HG03521 (cell line): ENCODE data around the gene MDGA2.

Source experiments
- ATAC-seq: cut with Tn5 transposase; IDR thresholded peaks from one replicate; pipeline ENCODE4 v1.9.1; 2021; ENCODE audit warnings: mild to moderate bottlenecking, moderate library complexity; ENCODE audit not compliant: unreplicated experiment

MDGA2 gene

GRCh38 chr14:47155395-47155794, 520.0 kb downstream of the MDGA2 start:
- ATAC-seq = no peak

GRCh38 chr14:47154276-47154797, 521.1 kb downstream of the MDGA2 start:
- ATAC-seq = no peak

- no peak for ATAC-seq
Measured at GRCh38 chr14:47153746-47154145, 521.7 kb downstream of the MDGA2 start.

- no peak for ATAC-seq
Measured at GRCh38 chr14:47150267-47150666, 525.1 kb downstream of the MDGA2 start.

- ATAC-seq = no peak
Measured at GRCh38 chr14:47149326-47149725, 526.1 kb downstream of the MDGA2 start.

GRCh38 chr14:47148686-47149085, 526.7 kb downstream of the MDGA2 start:
- ATAC-seq = no peak

GRCh38 chr14:47120645-47121044, 554.8 kb downstream of the MDGA2 start:
- ATAC-seq = no peak

- ATAC-seq = no peak
Measured at GRCh38 chr14:47103771-47104170, 571.6 kb downstream of the MDGA2 start.

GRCh38 chr14:47102472-47102871, 572.9 kb downstream of the MDGA2 start:
- ATAC-seq = no peak

GRCh38 chr14:47085678-47086077, 589.7 kb downstream of the MDGA2 start:
- no peak for ATAC-seq

GRCh38 chr14:47065326-47065725, 610.1 kb downstream of the MDGA2 start:
- ATAC-seq = no peak

GRCh38 chr14:47060050-47060449, 615.4 kb downstream of the MDGA2 start:
- ATAC-seq = no peak

GRCh38 chr14:47057364-47057763, 618.0 kb downstream of the MDGA2 start:
- no peak for ATAC-seq

- ATAC-seq = no peak
Measured at GRCh38 chr14:47044841-47045240, 630.6 kb downstream of the MDGA2 start.

GRCh38 chr14:47040550-47040949, 634.9 kb downstream of the MDGA2 start:
- ATAC-seq = no peak

- ATAC-seq = no peak
Measured at GRCh38 chr14:47039336-47039735, 636.1 kb downstream of the MDGA2 start.

- ATAC-seq = no peak
Measured at GRCh38 chr14:47022721-47023120, 652.7 kb downstream of the MDGA2 start.

- ATAC-seq = no peak
Measured at GRCh38 chr14:47020500-47020899, 654.9 kb downstream of the MDGA2 start.

- no peak for ATAC-seq
Measured at GRCh38 chr14:47012533-47013280, 662.7 kb downstream of the MDGA2 start.

- ATAC-seq = no peak
Measured at GRCh38 chr14:47009615-47010014, 665.8 kb downstream of the MDGA2 start.

GRCh38 chr14:47008732-47009131, 666.7 kb downstream of the MDGA2 start:
- no peak for ATAC-seq

- ATAC-seq = no peak
Measured at GRCh38 chr14:46999661-47000060, 675.7 kb downstream of the MDGA2 start.

GRCh38 chr14:46989566-46989965, 685.8 kb downstream of the MDGA2 start:
- ATAC-seq = no peak
